HG03469 (cell line): ENCODE measurements around the gene BET1.
"Not testable (repeated sequence)": the region's sequence is repeated elsewhere in the genome, so short reads cannot be mapped to it uniquely, and the experiment has no call there.

Source experiments
- ATAC-seq: cut with Tn5 transposase; IDR thresholded peaks from one replicate; pipeline ENCODE4 v1.9.1; 2021; ENCODE audit warnings: mild to moderate bottlenecking, moderate library complexity, moderate number of reproducible peaks; ENCODE audit not compliant: unreplicated experiment

Gene BET1

DNA sequence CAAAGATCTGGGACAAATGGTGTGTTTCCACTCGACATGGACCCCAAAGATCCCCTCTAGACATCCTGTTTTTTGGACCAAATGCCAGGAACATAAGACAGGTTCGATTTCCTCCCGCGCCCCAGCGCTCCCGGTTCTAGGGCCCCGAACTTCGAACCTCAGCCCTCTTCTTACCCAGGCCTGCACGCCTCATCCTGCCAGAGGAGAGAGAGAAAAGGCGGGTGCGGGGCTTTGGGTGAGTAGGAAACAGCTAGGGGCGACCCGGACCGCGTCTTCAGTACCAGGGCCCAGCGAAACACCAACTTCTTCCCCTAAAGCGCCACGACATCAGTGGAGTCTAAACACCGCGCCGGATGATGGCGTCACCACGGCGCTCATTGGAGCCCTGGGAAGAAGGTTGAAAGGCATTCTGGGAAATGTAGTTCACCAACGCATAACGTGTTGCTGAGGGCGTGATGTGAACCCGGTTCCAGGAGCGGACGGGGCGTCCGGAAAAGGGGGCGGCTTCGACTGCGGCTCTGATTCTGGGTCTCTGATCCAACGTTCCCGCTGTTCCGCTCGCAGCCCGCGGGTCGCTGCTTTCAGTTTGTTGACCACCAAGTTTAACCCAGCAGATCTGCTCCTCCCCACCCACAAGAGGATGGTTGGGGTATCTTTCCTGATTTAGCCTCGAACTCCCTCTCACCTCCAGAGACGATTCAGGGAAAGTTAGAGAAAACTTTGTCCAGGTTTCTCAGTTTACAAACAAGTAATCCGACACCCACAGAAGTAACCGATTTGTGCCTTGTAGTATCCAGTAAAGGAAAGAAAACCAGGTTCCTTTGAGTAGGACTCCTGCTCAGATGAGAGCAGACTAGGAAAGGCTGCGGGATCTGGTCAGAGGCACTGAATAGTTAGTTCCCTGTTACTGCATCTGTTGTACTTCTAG lies at the start of gene BET1:
BET1 (minus strand) TSS at position 332 of the 928 bp plus-strand sequence; CDS start at position 193, 139 bp downstream.
- peak; percentile 93 for ATAC-seq

DNA sequence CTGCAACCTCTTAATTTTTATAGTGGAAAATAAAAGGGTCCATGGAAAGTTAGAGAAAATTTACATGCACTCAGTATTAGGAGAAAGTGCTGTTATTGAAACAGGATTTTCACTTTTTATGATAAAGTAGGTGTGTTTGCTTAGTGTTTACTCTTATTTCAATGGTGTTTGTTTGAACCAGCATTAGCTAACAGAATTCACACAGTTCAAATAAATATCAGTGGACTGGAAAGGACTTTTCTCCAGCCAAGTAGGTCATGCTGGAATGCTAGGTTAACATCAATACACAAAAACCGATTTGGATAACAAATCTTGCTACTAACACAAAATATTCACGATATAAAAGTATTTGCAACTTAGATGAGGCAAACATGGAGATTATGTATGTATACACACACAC lies 49.4 kb upstream of the BET1 start:
- no peak for ATAC-seq

DNA sequence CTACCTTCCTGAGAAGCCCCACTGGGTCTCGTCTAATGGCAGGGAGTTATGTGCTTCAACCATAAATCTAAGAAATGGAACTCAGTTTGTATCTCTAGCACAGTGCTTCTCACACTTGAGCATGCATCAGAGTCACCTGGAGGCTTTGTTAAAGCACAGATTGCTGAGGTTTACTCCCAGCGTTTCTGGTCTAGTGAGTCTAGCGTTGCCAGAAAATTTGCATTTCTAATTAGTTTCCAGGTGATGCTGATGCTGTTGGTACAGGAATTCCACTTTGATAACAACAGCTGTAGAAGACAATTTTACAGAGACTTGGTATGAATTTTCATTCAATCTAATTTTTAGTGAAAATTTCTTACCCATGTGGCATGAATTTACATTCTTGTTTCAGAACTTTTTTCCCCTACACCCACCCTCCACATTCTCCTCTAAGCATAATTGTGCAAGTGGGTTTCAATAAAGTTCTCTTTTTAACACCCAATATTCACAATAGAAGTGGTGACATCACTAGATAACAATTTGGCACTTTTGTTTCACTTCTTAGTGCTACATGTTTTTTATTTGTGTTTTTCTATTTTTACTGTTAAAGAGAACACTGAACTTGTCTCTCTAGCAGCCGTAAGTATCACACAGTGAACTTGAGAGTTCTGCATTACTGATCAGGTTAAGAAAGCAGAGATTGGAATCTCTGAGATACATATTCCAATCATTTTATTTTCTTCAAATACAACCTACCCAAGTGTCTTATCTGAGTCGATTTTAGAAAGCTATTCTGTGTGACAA lies 48.4 kb upstream of the BET1 start:
- peak; percentile 31 for ATAC-seq

GRCh38 chr7:94050046-94050445 lies 45.9 kb upstream of the BET1 start:
- ATAC-seq: peak; percentile 83

GRCh38 chr7:94049615-94050014 lies 45.5 kb upstream of the BET1 start:
- ATAC-seq: no peak

DNA sequence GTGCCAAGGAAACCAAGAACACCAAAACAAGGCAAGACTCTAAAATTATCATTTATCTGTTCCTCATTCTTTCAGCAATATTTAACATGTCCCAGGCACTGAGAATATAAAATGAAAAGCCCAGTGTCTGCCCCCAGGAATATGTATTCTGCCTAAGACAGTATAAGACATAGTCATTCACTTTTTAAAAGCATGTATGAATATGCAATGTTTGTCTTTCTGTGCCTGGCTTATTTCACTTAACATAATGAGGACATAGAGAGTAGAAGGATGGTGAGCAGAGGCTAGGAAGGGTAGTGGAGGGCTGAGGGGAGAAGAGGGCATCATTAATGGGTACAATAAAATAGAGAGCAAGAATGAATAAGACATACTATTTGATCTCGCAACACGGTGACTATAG lies 44.6 kb upstream of the BET1 start:
- ATAC-seq: no peak

DNA sequence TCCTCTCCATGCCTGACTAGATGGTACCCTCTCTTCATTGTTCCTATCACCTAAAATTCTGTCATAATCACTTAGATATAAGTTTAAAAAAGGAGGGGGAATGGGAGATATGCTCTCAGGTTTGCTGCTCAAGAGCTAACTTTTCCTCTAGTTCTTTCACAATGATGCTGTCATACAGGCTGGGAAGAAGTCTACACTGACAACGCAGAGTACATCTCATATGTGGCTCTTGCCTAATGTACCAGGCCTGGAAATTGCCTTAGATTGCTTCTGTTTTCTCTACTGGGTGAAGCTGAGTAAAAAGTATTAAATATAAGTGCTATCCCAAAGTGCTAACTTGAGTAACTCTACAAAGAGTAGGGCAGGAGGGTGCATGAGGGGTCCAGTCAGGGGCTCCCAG lies 43.8 kb upstream of the BET1 start:
- ATAC-seq: no peak

DNA sequence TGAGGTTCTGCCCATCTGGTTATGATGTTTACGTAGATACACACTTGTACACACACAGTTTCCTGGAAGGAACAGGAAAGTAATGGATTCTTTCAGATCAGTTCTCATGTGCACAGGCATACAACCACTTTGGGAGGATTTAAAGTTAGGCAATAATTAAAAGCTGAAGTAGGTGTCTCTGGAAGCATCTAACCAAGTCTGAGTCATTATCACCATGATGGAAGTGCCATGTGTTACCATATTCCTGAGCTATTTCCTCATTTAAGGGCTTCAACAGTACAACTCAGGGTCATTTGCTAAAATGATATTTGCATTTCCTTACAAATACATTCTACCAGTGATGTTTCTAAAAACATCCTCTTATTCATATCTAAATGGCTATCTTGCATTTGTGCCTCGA lies 41.4 kb upstream of the BET1 start:
- no peak for ATAC-seq

GRCh38 chr7:94044806-94045205 lies 40.7 kb upstream of the BET1 start:
- no peak for ATAC-seq

DNA sequence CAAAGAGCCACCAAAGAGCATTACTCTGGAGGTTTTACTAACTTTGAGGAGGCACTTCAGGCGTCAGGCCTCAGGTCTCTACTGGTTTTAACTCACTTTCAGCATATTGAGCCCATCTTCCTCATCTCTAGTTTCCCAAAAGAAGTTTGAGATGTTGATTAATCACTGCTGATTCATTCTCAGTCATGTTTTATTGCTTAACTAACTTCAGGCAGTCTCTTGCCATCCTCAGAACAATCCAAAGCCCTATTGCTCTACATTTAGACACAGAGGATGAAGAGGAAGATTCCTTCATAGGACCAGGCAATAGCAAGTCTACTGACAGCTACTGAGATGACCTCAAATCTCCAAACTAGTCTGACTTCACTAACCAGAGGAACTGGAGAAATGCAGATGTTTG lies 39.1 kb upstream of the BET1 start:
- no peak for ATAC-seq

- ATAC-seq: peak; percentile 80
These were observed 38.2 kb upstream of the BET1 start for GRCh38 chr7:94042381-94042780.

GRCh38 chr7:94041529-94041928 lies 37.4 kb upstream of the BET1 start:
- ATAC-seq: no peak

- ATAC-seq: no peak
These were observed 36.1 kb upstream of the BET1 start for GRCh38 chr7:94040254-94040653.

GRCh38 chr7:94039368-94040035 lies 35.3 kb upstream of the BET1 start:
- no peak for ATAC-seq

DNA sequence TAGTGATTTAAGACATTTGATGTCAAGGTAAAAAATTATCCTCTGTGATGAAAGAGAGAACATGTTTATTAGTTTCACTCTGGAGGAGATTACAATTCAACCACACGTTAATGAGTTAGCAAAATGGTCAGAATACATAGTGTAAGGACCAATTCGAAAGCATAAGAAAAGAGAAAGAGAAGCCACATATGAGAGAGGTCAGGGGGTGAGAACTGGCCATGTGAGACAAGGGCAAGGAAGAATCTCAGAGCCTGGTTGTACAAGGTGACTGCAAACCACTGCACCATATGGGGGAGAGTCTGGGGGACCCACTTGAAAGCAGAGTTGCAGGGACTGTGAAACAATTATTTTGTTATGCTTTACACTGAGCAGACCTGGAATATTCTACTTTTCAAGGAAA lies 27.7 kb upstream of the BET1 start:
- no peak for ATAC-seq

DNA sequence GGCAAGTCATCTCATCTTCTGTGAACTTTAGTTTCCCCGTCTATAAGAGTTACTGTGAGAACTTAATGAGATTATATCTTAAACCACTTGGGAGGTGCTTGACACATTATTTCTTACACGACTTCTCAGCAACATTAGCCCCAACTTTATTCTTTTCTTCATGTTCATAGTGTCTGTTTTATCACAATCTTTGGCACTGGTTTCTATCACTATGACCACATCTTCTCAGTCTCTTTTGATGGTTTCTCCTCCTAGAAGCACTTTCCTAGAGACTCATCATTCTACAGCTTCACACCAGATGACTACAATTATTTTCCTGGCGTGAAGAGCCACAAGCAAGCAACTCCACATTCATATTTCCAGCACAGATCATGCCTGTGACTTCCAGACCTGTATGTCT lies 26.5 kb upstream of the BET1 start:
- no peak for ATAC-seq

DNA sequence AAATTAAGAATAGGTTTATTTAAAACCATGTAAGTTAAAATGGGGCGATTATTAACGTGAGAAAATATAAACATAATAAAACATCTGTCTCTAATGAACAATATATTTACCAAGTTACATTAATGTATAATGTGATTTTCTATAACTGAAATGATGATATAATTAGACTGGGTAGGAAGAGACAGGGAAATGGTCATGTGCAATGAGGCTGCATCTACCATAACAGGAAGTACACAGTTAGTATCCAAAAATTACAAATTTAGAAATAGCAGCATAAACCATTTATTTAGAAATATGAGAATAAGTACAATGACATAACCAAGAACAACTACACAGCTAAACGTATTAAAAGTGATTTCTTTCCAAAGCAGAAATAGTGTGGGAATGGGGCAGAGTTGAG lies 25.8 kb upstream of the BET1 start:
- ATAC-seq: no peak

DNA sequence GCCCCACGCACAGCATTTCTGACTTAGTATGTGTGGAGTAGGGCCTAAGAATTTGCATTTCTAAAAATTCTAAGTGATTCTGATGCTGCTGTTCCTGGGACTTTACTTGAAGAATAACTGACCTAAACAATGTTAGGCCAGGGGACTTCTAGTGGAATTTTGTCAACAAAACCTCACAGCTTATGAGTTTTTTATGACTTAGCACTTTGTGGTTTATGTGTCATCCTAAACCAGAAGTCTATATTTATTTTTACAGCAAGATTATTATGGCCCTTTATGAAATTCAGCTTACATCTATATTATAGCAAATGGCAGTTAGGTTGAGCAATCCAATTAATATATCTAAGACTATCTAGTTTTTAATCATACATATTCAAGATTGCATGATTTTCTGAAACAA lies 24.6 kb upstream of the BET1 start:
- ATAC-seq: no peak

DNA sequence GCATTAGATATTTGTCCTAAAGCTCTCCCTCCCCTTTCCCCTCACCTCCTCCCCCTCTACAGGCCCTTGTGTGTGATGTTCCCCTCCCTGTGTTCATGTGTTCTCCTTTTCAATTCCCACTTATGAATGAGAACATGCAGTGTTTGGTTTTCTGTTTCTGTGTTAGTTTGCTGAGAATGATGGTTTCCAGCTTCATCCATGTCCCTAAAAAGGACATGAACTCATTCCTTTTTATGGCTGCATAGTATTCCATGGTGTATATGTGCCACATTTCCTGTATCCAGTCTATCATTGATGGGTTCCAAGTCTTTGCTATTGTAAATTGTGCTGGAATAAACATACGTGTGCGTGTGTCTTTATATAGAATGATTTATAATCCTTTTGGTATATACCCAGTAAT lies 22.5 kb upstream of the BET1 start:
- not testable (repeated sequence) for ATAC-seq

- ATAC-seq: no peak
These were observed 18.4 kb upstream of the BET1 start for GRCh38 chr7:94022550-94022949.

GRCh38 chr7:94016786-94017185 lies 12.6 kb upstream of the BET1 start:
- no peak for ATAC-seq
